Measurements from ENCODE around the gene TBKBP1.
"Not testable (repeated sequence)": the region's sequence is repeated elsewhere in the genome, so short reads cannot be mapped to it uniquely, and the experiment has no call there.

Gene TBKBP1

DNA sequence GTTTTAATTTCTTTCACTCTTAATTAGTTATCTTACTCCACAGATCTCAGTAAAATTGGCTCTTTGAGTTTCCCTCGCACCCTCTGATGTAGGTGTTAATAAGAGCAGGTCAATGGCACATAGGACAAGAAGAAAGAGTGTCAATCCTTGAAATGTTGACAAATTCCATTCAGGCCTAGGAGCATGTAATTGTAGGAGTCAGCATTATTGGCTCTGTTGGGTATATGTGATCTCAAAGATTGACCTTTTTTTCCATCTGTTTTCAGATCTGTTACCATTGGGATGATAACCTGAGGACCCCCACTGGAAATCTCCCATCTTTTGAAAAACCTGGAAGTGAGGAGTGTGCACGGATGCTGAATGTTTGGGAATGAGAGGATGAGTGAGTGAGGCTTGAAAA, 11.8 kb upstream of the TBKBP1 start:
- DNase-seq (ENCODE audit: low spot score), result no peak

DNA sequence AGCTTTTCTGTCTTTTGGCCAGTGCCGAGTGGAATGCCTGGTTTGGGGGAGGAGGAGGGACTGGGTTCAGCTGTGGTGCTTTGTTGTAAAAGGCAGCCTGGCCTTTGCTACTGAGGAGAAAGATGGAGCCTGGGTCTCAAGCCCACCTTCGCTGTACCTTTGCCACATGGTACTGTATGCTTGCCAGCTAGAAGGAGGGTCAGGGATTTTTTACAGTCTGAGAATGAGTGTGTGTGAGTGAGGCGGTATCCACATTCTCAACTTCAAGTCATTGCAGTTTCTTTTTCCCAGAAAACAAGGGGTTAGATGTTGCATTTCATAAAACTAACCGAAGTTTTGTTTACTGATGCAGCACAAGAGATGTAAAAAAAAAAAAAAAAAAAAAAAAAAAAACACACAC, 11.2 kb upstream of the TBKBP1 start:
- DNase-seq (ENCODE audit: low spot score), result not testable (repeated sequence)

DNA sequence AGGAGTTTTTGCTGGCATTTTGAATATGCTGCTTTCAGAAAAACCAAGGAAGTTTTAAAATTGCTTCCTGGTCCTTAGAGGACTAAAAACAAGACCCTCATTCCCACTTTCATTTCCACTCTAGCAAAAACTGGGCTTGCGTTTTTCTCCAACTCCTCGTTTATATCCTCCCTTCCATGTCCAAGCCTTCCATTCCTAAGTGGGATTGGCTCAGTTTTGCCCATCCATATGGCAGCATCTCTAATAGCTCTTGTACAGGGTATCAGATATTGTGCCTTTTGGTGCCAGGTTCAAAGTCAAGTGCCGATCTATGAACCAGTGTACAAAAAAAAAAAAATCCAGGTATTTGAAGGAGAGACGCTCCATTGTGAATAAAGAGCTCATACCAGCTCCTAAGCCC, 9.9 kb upstream of the TBKBP1 start:
- DNase-seq (ENCODE audit: low spot score), result no peak

DNA sequence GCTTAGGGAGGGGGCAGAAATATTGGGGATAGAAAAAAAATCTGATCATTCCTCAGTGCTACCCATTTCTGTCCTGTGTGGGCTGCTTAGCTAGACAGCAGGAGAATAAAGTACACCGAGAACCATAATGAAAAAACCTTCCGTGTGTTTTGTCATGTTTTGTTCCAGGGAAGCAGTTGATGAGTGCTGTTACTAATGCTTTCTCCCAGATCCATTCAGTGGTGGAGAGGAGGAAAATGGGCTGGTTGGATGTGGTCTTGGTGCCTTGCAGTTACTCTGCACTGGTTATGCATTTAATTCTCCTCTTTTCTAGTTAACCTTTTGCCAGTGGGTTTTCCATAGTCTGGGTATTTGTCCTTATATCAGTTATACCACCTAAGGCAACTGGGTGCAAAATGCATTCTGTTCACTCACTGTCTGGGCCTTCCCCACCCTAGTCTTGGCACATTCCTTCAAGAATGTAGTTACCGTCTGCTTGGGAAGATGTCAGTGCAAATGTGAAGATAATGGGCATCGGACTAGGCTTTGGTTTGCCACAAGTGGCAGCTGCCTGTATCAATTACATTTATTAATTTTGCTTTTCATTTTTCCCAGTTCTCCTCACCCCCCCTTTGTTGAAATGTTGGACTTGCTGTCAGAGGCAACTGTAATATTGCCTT, 9.3 kb upstream of the TBKBP1 start:
- no peak for DNase-seq (ENCODE audit: low spot score)

DNA sequence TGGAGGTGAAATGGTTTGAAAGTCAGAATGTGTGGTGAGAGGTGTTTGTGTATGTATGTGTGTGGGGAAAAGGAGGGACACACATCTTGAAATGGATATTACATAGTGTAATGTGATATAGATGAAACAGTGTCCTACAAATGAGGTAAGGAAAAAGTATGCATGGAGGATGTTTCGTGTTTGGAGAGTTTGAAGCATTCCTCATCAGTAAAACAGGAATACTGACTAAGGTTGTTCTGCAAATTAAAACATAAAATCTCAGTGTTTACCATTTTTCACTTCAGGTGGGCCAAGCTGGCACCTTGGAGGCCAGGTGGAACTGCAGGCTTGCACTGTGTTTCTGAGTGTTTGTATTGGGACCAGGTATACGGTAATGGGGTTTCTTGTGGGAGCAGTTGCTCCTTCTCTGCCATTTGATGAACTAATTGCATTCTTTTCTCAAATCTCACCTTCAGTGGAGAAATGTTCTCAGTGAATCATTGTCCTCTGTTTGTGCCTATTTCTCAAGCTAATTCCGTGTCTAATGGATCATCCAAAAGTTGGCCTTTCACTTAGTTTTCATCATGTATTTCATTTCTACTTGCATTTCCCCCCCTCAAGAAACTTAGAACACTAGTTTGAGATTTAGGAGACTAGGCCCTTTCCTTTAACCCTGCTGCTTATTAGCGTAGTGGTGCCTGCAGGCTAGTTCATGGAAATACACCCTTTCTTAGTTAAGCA, 8.2 kb upstream of the TBKBP1 start:
- no peak for DNase-seq (ENCODE audit: low spot score)

DNA sequence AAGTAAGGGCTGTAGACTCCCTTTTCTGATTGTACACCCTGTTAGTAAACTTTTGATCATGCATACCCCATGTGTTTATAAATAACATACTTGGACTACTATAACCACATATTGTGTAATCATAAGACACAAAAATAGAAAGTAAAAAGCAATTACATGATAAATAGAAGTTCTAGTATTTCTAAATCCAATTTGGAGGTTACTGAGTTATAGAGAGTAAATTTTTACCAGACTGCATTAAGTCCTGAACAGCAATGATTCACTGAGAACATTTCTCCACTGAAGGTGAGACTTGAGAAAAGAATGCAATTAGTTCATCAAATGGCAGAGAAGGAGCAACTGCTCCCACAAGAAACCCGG, 7.7 kb upstream of the TBKBP1 start:
- DNase-seq (ENCODE audit: low spot score), result no peak

DNA sequence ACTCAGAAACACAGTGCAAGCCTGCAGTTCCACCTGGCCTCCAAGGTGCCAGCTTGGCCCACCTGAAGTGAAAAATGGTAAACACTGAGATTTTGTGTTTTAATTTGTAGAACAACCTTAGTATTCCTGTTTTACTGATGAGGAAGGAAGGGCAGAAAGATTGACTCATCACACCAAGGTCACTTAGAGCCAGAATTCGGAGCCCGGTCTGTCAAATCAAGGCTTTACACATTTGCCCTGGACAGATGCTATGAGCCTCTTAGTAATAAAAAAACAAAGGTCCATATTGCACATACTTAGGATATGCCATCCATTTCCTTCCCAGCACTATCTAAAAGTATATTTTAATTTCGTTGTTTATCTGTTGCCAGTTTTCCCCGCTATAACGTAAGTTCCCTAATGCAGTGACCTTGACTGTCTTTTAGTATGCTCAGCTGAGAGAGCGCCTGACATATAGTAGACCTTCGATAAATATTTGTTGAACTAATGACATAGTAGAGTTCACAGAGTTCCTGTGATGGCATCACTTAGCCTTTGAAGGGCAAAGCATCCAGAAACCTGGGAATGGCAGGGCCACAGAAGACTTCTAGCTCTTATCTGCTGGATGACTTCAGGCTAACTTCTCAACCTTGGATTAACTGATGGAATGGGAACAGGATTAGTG, 7.2 kb upstream of the TBKBP1 start:
- no peak for DNase-seq (ENCODE audit: low spot score)

DNA sequence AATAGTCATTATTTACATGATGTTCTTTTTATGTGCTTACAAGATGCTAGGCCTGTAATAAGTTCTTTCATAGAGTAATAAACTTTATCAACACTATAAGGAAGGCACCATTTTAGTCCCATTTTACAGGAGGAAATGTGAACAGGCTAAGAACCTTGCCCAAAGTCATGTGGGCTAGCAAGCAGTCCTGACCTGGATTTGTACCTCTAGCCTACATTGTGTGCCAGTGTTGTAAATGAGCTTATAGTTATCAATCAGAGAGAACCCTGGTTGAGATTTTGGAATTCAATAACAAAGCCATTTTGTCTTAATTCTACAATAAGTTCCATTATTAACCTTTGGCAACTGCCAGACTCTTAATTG, 6.7 kb upstream of the TBKBP1 start:
- DNase-seq (ENCODE audit: low spot score), result no peak

DNA sequence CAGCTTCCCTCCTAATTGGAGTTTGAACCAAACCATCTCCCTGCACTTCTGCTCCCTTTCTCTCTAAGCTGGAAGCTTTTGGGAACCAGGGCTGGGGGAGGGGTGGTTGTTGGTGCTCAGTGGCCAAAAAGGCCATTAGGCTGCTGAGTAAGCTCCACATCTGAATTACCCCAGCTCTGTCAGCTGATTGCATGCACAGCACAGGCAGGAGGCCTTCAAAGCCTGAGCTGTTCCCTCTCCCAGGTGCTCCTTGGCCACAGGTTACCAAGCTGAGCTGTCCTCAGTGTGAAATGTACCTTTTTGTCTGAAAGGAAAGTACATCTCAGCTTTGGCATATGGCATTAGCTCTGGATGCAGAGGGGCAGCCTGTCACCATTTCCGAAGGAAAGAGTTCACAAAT, 6.2 kb upstream of the TBKBP1 start:
- no peak for DNase-seq (ENCODE audit: low spot score)

DNA sequence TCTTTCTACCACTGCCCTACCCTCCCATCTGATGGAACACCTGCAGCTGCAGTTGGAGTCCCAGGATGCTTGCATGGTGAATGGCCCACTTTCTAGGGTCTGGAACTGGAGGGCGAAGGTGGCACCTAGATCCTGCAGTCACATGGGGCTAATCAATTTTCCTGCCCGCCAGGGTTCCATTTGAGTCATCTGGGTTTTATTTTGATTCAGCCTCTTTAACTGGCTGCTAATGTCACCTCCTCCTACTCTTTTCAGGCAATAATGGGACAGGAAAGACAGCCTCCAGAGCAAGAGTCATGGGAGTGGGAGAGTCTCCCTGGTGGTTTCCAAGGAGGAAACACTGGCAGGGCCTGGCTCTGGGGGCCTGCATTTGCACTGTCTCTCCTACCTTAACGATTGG, 3.8 kb upstream of the TBKBP1 start:
- no peak for DNase-seq (ENCODE audit: low spot score)

DNA sequence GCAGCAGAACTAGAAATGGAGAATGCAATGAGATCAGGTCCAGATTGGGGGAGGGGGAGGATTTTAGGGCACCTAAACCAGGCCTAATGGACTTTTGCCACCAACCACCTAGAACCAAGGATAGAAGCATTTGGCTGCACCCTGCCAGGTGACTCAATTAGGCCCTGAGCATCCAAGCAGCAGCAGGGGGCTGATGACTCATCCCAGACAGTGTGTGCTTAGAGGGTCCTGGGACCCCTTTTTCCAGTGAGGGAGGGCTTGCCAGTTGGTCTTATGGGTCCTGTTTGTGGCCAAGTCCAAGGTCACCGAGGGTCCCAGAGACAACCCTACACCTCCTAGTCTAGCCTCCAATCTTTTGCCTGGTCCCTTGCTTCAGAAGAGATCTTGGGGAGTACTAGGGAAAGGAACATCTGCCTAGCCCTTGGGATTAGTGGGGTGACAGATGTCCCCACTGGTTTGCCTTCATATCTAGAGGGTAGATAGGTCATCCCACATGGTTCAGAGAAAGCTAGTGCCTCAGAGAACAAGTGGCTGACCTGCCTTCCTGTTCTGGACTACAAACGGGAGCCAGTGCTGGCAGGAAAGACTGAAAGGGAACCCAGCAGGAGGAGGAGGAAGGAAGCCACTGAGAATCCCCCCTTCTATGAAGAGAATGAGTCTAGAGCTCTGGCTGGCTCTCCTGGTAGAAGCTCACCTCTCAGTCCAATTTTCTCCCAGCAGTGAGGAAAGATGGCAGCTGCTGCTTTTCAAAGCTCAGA, 1.6 kb upstream of the TBKBP1 start:
- no peak for DNase-seq (ENCODE audit: low spot score)

DNA sequence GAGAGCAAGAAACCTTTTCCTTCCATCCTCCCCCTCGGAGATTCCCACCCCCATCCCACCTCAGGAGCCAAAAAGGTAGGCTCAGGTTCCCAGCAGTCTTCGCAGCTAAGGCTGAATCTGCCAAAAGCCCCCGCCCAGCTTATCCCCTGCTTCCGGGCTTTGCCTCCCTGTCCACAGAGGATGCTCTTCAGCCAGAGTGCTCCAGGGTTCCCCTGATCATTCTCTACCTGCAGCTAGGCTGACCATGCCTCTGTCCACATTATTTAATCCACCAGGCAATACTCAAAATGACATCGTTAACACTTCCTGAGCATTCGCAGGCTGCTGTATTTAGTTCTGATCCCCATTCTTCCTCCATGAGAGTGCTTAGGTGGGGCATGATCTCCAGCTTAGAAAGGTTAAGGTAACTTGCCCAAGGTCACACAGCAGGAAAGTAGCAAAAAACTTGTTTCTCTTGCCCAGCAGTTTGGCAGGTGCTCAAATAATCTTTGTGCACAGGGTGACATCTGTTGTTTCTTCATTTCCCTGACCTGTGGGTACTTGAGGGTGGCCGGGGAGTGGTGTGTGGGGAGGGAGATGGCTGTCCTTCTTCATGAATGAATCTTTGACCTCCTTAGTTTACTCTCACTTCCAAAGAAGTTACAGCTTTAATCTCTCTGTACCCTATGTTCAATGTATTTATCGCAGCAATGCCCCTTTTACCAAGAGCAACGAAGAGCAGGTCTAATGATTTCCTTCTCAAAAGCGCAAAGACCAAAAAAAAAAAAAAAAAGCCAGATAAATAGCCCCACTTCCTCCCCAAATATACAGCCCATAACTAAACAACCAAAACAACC, 848 bp upstream of the TBKBP1 start:
- no peak for DNase-seq (ENCODE audit: low spot score)

DNA sequence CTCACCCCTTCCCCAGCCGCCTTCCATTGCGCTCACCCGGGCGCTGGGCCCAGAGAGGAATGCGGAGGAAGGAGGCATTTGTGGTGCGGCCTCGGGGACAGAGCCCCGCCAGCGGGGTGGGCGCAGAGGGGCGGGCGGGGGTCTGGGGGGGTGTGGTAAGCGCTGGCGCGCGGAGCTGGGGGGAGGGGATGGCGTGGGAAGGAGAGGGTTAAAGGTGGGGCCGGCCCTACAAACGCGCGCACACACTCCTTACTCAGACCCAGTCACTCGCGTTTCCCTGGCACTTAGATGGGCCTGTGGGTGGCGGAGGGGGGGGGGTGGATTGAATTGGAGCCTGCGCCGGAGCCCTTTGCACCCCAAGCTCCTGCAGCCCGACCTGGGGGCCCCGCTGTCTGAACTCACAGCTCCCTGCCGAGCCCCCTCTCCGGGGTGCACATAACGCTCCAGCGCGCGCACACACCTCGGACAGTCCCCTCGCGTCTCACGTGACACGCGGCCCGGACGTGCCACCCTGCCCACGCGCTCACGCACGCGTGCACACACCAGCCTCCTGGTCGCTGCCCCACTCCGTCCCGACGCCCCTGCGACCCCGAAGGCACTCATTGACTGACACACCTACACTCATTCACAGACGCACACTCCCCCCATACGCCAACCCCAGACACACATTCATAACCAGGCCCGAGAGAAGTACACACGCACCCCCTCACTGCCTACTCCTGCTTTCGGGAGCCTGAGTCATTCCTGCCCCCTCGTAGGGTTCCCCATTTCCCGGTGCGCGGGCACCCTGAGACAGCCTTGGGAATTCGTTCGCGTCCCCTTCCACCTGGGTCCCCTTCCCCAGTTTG, 844 bp downstream of the TBKBP1 start:
- DNase-seq (ENCODE audit: low spot score), result no peak

DNA sequence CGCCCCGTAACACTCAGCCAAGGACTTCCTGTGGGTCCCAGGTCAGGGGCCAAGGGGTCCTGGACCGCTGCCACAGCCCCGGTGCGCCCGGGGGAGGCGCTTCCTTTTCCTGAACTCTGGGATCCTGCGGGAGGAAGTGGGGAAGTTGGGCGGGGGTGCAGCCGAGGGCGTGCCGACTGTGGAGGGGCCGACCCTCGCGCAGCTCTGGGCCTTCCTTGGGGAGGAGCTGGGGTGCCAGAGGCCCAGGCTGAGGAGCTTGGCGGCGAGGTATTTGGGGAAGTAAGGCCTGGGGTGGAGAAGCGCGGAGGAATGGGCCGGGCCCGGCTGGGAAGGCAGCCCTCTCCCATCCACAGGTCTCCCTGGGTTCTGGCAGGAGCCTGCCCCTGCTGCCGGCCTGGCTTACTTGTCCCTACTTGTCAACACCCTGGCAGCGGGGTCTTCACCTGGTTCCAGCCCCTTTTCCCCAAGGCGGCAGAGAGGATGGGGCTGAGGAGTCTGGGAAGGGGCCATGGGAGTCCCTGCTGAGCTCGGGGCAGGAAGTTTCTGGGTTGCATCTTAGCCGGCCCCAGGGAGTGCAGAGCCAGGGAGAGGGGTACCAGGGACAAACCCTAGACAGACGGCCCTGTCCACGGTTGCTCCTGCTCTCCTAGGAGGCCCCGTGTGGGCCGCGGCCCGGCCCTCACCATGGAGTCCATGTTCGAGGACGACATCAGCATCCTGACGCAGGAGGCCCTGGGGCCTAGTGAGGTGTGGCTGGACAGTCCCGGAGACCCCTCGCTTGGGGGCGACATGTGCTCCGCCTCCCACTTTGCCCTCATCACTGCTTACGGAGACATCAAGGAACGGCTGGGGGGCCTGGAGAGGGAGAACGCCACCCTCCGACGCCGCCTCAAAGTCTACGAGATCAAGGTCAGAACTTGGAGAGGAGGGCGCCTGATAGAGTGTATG, 1.7 kb downstream of the TBKBP1 start:
- no peak for DNase-seq (ENCODE audit: low spot score)

DNA sequence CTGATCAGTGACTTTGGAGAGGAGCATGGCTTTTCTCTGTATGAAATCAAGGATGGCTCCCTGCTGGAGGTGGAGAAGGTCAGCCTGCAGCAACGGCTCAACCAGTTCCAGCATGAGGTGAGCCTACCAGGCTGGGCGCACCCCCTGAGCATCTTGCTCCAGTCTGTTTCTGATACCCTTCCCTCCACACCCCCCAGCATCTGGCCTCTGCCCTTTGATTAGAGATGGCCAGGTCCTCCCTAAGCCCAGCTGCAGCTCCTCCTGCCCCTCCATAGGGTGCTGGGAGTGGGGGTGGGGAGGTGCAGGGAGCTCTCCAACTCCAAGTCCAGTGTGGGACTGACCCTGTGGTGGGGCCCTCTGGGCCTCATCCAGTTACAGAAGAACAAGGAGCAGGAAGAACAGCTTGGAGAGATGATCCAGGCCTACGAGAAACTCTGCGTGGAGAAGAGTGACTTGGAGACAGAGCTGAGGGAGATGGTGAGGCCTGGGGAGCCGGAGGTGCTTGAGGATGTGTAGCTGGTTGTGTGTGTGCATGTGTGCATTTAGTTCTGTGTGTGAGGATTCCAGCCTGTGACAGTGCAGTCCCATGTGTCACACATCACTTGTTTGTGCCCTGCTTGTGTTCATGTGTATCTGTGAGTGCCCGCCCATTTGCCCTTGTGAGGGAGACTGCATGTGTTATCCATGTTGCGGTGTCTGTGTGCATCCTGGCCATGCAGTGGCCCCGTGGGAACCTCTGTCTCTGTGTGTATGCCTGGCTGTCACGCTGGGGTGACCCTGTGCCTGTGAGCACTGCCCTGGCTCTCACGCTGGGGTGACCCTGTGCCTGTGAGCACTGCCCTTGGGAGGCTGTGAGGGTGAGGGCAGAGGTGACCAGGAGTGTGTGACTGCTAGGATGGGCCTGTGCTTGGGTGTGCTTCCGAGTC, 3.0 kb downstream of the TBKBP1 start:
- no peak for DNase-seq (ENCODE audit: low spot score)

DNA sequence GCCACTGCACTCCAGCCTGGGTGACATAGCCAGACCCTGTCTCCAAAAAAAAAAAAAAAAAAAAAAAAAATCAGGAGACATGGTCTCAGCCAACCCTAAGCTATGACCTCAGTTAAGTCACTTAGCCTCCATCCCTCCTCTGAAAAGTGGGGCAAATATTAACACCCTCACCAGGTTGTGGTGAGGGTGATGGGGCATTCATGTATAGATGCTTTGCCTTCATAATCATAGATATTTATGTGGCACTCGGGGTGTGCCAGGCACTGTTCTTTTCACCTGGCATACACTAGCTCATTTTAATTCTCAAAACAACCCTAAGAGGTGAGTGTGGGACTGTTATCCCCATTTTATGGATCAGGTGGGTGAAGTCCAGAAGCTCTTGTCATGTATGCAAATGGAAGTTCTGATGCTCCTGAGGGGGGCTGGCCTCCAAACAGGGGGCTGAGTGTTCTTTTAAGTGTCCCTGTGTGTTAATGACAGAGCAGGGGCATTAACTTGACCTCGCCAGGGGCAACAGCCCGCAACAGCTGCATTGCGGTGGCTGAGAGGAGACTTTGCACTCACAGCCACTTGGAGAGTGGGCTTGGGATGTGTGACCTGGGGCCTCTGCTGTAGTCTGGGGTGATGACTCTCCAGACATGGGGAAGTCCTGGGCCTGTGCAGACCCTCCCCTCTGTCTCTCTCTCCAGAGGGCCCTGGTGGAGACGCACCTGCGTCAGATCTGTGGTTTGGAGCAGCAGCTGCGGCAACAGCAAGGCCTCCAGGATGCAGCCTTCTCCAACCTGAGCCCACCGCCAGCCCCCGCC, 4.1 kb downstream of the TBKBP1 start:
- DNase-seq (ENCODE audit: low spot score), result no peak

DNA sequence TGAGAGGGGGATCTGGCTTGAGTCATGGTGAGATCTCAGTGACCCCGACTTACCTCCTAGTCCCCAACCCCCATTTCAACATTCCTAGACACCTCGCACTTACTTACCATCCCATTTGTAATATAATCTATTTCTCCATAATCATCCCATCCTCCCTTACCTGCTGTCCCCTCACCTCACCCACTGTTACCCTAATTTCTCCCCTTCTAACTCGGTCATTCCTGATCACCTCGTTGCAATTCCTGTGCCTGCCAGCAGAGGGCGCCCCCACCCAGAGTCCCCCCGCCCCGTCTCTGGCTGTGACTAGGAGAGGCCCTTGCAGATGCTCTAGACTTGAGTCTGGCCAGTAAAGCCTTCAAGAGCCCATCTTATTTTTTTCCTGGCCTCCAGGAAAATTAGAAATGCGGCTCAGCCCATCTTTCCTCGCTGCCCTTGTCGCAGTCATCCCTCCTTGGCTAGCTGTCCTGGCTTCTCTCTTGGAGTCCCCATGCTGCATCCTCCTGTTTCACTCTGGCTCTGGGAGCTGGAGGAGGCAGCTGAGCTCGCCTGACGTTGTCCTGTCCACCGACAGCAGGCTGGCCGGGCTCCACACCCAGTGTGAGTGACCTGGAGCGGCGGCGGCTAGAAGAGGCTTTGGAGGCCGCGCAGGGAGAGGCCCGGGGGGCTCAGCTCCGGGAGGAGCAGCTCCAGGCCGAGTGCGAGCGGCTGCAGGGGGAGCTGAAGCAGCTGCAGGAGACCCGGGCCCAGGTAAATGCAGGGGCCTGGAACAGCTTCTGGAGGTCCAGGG, 5.0 kb downstream of the TBKBP1 start:
- peak; percentile 73 for DNase-seq (ENCODE audit: low spot score)

All from CD4-positive, alpha-beta T cell treated with Interleukin-6 at 100 ng/mL for 8 hours (primary cell).